Esophagus mucosa (tissue), 1 donor: Measurements from ENCODE around the gene NTRK2. TPM values are rescaled to one million over a fixed set of nuclear protein-coding genes. Genes with fewer than 3 reads are reported as not detected.

Source experiments
- ATAC-seq: fragments of 200-7000 bp; cut with Tn5 transposase; one replicate; pipeline ENCODE4 v1.9.1; 2020
- total RNA-seq: library from RNA; stranded (reverse); gene quantifications from one replicate; pipeline ENCODE4 v1.2.4, GENCODE V29; 2023
- donor health status: DM: yes; HTN: yes; CAD: no.

Gene NTRK2
- total RNA-seq, 1 donor from 2014 or later = 9.8 TPM

DNA sequence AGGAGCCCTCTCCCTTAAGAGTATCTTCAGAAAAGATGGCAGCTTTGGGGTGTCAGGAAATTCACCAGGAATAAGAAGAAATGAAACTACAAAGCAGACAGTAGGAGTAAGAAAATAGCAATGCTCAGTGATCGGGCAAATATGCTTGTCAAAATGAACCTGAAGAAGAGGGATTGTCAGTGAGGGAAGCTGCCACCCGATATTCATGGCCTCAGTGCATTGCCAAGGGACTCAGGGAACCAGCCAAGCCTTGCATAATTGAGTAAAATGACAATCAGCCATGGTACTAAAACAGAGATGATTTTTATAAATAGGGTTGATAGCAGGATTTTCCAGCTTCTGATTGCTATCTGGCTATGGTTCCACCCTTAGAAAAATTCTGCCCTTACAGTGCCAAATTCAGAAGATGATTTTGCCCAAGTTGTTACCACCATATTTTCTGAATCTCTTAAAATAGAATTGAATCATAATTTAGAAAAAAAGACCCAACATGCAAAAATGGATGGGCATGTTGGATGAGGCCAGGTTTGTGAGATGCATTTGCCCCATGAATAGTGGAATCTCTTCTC, 274.0 kb downstream of the NTRK2 start:
- ATAC-seq = no peak

DNA sequence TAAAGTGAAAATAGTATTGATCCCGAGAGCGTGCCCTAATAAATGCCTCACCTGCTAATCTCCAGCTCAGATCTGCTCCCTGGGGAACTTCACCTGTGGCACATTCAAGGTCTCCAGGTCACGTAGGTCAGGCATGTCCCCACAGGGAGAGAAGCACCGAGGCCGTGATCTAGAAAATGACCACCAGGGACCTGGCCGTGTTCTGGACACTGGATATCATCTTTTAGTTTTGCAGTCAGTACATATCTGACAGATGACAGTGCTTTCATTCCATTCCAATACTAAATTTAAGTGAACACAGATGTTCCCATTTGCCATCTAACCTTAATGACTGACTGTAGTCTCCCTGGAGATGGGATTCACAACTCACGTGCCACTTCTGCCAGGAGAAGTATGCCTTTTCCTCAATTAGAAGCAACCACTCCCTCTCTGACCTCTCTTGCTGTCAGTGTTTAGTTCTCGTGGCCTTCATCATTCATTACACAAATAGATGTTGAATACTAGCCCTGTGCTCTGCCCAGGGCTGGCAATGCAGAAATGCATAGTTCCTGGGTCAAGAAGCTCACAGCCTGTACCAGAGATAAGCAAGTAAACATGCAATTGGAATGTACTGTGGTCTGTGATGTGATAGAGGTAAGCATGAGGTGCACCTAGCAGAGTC, 276.5 kb downstream of the NTRK2 start:
- no peak for ATAC-seq

DNA sequence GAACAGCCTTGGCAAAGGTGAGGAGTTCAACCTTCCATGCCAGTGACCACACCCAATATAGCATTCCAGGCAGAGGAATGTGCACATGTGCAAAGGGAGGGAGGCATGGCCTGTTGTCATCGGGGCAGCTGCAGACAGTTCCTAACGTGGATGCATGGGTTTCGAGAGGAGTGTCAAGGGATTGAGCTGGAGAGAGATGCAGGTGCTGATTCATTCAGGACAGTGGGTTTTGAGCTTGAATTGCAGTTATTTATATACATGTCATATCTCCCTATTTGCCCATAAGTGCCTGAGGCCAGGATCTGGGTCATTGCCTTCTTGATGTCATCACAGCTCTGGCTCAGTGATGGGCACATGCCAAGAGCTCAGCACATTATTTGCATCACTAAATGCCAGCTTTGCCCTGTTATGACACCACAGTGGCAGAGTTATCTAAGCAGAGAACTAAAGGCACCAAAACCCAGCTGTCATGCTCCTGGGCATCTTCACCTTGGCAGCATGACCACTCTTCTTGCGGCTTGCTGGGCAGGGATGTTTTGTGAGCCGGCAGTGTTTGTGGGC, 278.0 kb downstream of the NTRK2 start:
- ATAC-seq = peak; percentile 87

DNA sequence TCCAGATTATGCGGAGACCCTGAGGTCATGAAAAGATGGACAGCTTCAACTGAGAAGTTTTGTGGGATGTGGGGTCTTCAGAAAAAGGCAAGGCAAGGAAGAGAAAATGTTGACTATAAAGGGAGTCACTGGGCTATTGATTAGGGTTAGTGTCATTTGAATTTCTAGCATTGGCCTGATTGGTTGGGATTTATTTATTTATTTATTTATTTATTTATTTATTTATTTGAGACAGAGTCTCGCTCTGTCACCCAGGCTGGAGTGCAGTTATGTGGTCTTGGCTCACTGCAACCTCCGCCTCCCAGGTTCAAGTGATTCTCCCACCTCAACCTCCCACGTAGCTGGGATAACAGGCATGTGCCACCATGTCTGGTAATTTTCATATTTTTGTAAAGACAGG, 279.7 kb downstream of the NTRK2 start:
- no peak for ATAC-seq

DNA sequence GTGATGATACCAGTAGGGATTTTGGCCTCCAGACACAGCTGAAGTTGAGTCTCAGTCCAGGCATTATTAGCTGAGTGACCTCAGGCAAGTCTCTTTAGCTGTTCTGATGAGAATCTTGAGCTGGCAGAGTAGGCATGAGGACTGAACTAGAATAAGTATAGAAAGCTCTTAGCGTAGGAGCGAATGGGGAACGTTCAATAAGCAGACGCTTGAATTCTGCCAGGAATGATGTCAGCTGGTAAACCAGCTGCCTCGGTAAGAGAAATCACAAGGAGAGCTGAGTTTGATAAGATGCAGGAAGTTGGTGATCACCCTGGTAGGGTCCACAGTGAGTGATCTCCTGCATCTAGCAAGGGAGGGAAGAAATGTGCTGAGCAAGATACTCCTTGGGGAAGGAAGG, 280.4 kb downstream of the NTRK2 start:
- ATAC-seq = no peak

DNA sequence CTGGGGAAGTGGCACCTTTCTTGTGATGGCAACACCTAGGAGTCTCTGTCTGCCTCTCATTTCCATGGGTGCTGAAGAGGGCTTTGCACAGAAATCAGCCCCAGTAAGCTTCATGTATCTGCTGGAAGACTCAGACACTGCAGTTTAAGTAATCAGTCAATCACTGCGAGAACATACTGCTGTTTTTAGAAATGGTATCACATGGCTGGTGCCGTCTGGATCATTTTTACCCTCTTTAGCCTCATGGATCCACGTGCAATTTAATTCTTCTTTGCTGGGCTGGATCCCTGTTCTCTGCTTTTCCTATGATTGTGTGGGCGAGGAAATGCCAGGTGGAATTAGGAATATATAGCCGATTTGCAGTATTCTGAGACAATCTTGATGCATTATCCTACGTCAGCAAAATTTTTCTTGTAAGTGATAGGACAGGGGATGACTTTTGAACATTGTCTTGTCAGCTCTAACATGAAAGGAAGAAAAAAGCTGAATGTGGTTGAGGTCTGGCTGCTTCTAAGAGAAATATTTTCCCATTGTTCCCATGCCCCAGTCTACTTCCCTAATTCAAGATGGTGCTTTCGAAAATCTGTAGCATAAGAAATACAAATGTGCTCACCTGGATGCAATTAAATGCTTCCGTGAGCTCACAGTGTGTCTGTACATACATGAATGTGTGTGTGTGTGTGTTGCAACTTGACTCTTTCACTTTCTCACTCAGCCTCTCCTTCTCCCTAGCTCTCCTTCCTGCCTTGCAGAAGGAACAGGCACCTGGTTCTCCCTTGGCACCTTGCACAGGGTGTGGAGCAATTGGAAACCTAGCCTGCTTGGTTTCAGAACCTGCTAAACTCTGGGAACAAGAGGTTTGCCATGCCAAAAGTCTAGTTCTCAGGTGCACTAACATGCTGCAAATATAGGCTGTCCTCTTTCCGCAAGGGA, 281.6 kb downstream of the NTRK2 start:
- ATAC-seq = peak; percentile 46

DNA sequence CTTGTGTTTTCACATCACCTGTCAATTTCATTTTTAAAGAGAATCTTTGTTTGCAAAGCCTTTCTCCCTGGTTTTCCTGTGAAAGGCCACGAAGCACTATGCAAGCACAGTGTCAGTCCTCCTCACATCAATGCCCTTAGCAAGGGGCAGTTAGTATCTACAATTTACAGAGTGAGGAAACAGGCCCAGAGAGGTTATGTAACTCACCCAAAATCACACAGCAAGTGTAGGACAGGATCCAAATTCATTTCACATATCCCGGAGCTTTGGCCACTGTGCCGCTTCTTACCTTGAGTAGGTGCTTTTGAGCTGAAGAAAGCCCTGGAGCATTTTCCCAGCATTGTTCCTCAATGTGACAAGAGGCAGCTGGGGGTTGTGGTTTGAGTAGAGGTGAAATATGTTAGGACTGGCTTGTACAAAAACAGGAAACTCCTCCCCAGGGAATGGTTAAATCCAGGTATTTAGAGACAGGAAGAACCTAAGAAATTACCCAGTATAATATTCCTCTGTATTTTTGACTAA, 283.8 kb downstream of the NTRK2 start:
- no peak for ATAC-seq

DNA sequence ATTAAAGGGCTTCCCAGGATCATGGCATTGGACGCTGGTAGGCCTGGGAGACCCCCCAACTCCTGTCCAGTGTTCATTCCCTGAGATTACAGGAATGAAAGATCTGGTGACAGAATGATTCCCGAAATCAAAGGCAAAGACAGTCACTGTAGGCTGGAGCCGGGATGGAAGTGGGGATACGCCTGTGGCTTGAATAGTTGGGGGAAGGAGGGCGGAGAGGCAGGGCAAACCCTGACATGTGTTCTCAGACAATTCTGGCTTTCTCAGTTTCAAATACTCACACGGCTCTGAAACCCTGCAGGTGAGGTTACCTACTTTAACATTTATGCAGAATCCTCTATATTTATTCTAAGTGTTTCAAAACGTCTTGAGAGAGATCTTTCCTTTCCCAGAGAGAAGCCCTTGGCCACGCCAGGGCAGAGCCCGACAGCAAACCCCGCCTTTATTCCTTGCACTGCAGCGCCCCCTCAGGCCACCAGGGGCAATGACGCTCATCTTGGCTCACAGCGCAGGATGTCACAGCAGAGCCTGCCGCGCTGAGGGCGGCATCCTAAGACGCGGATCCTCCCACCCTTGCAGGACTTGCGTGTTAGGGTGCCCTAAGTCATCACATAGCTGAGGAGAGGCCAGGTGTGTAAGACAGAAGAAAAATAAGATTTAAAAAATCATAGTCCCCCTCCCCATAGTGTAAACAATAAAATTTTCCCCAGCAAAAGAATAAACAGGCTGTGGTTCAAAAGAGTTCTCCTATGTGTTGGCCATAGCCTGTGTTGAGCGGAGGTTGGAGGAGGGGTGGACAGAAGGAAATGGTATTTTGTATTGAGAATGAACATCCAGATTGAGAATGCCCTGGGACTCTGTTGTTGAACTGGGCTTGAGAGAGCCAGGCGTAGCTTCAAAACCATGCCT, 284.5 kb downstream of the NTRK2 start:
- ATAC-seq = peak; percentile 93

DNA sequence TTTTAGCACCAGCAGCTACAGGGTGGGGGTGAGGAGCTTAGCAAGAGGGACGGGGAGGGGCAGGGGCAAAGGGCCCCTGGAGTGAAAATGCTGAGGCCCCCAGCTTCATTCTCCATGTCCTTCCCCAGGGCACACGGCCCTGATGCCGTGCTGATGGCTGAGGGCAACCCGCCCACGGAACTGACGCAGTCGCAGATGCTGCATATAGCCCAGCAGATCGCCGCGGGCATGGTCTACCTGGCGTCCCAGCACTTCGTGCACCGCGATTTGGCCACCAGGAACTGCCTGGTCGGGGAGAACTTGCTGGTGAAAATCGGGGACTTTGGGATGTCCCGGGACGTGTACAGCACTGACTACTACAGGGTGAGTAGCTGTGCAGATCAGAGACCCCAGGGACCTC, 285.6 kb downstream of the NTRK2 start:
- ATAC-seq = no peak

DNA sequence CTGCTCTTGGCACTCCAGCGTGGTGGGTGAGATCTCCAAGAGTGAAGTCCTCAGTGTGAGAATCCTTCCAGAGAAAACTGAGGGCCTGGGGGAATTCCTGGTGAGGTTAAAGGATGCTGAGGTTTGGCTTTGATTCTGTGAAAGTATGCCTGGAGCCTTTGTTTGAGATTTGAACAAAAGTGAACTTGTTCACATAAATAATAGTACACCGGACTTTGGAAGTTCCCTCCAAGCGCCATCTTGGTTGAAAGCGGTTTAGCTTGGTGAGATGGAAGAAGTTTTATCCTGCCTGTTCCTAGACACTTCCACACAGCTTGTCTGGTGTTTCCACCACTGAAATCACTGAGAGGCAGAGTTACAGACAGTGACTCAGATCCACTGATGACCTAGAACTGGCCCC, 286.4 kb downstream of the NTRK2 start:
- no peak for ATAC-seq

DNA sequence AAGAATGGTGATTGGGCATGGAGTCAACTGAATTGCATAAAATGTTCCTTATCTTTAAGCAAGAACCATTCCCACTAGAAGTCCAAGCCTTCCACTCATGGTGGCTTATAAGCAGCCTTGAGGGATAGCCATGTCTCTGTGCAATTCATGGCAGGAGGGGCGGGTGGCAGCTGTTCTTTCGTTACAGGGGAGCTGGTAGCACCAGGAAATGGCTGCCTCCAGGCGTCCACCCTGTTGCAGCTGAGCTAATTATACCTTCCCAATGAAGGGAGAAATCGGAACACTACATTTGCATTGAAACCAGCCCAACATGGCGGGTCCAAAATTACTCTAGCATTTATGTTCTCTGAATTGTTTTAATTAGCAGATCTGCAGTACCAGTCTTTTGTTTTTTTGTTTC, 289.8 kb downstream of the NTRK2 start:
- no peak for ATAC-seq

DNA sequence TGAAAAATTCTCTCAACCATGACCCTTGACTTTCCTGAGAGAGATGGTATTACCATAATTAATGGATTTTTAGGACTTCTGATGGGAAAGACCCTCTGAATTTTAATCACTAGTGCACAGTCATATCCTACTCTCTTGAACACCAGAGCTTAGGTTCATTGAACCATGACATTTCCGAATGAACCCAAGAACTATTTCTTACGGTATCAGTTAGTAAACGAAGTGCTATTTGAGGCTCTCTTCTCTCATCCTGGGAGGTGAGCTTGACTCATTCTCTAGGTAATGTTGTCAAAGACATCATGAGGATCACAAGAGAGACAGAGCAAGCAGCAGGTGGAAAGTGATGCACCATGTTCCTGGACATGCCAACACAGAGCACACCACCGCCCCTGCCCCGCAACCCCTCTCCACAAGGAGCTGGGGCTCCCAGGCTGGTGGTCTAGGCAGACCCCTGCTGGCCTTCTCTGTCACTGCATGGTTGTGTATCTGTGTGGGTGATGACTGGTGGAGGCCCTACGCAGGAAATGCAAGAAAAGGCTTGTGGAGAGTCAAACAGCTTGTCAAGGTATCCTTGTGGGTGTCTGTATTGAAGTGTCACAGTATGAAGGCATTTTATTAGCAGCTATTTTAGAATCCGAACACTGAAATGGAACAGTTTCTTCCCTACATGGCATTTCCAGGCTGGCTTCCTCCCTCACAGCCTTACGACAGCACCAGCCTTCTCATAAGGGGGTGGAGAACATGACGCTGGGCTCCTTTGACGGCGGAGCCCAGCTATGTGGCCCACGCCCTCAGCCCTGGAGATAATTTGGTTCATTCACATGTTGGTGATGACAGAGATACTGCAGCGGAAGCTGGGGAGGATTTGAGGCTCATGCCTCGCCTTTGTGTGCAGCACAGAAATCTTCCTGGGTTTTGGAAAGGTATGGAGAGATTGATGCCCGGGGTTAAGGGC, 297.6 kb downstream of the NTRK2 start:
- ATAC-seq = peak; percentile 55

DNA sequence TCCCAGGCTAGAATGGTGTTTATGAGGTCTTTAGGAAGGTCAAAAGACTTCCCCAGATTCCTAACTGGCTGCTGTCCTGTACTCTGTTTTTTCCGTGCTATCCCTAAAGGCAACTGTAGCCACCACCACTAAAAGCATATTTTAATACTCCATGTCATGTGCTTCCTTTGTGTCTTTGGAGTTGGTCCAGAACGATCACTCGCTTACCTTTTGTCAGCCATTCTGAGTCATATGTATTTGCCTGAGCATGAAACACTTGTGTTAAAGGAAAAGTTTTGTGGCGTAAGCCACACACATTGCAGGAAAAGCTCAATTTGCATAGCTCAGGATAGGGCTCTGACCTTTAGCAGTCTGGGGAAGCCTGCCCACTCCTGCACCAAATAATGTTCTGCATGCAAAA, 299.6 kb downstream of the NTRK2 start:
- ATAC-seq = peak; percentile 86

DNA sequence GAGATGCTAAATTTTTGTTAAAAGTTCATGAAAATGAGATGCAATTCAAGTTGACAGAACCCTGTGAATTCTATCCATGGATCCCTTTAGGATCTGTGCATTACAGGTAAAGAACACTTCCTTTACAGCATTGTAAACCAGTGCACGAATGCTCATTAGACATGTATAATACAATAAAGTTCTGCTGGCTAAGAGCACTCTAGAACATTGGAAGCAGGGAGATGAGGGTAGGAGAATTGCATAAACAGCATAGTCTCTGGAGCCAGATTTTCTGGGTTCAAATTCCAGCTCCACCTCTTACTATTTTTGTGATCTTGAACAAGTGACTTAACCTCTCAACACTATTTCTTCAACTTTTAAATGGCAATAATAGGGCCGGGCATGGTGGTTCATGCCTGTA, 300.2 kb downstream of the NTRK2 start:
- ATAC-seq = no peak

DNA sequence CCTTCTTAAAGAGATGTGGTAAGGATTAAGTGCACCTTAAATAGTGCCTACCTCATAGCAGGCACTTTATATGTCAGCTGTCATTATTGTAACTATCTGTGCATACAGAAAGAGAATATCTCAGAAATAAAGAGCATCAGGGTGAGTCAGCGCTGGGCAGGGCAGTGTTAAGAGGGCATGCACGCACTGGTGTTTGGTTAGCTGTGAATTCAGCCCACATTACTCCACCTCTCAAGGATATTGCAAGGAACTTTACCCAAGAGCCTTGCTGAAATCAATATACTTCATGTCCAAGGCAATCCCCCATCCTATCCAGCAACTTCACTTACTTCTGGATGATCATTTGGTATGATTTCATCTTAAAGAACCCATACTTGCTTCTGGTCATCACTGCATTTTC, 300.9 kb downstream of the NTRK2 start:
- ATAC-seq = peak; percentile 89

DNA sequence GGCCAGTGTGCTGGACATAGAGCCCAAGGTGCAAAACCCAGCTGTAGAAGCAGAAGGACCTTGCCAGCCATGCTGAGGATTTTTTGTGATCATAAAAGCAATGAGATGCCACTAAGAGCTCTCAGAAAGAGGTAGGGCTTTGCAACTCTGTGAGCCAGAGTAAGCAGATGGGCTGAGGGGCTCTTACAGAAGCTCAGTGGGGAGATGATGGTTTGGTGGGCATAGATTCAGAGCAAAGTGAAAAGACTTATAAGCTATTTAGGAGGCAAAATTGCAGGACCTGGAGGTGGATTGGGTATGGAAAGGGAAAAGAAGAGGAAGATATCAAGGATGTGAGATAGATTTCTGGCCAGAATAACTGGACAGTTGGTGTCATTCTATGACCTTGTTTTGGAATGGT, 302.0 kb downstream of the NTRK2 start:
- no peak for ATAC-seq

DNA sequence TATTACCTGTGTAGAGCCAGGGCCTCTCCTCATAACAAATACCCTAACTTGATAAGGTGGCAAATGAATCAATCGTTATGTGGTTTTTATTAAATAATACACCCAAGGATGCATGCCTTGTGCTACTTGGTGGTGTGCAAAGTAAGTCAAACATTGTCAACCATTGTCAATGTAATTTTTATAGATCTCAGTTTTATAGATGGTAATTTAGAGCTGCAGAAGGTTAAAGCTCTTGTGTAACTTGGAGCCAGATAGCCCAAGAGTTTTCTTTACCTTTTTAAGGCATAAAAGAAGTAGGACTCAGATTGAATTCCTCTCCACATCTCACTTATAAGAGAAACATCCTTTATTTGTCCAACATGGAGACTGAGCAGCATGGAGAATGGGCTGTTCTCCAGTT, 304.7 kb downstream of the NTRK2 start:
- ATAC-seq = no peak

DNA sequence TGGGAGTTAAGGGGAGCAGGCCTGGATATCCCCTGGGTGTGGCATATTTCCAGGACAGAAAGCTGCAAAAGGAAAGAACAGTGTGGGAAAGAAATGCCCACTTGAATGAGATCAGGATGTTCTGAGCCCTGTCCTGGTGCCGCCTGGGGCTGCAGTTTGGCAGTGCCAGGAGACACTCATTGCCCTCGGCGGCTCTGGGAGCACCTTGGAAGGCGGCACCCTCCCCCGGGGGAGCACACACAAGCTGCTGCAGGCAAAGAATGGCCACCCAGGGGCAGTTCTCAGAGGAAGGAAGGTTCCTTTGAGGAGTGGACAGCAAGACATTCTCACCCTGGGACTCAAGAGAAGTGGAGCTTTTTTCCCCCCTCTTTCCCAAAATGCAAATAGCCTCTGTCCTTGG, 305.3 kb downstream of the NTRK2 start:
- no peak for ATAC-seq

DNA sequence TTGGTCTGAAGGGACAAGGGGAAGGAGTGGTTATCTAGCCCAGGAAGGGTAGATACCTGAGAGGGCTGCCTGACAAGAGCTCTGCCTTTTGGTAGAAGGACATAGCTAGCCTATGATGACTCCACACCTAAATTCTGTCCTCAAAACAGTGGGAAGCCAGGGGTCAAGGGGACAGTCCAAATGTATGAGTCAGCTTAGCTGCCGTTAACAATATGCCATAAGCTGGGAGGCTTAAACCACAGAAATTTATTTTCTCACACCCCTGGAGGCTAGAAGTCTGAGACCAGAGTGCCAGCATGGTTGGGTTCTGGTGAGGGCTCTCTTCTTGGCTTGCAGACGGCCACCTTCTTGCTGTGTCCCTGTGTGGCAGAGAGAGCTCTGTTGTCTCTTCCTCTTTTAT, 306.4 kb downstream of the NTRK2 start:
- no peak for ATAC-seq

DNA sequence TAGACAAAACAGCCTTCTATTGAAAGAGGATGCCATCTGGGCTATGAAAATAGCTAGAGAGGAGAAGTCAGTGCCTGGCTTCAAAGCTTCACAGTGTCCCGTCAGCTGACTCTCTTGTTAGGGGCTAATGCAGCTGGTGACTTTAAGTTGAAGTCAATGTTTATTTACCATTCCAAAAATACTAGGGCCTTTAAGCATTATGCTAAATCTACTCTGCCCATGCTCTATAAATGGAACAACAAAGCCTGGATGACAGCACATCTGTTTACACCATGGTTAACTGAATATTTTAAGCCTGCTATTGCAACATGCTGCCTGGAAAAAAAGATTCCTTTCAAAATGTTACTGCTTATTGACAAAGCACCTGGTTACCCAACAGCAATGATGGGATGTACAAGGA, 309.1 kb downstream of the NTRK2 start:
- no peak for ATAC-seq

DNA sequence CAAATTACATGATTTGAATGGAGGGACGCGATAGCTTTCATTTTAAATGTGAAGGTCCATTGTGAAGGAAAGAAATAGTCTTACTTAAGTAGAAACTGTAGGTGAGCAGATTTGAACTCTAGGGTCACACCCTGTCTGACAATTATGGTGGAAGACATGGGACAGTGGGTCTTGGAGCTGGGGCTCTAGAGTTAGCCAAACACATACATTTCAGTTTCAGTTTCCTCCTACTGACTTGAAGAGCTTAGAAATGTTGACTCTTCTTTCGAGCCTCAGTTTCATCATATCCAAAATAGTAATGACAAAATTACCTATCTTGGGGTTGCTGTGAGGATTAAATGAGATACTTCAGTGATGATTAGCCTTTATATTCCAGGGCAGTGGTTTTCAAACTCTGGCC, 314.2 kb downstream of the NTRK2 start:
- ATAC-seq = no peak
